ENCODE measurements around the gene KLHL22.

DNA sequence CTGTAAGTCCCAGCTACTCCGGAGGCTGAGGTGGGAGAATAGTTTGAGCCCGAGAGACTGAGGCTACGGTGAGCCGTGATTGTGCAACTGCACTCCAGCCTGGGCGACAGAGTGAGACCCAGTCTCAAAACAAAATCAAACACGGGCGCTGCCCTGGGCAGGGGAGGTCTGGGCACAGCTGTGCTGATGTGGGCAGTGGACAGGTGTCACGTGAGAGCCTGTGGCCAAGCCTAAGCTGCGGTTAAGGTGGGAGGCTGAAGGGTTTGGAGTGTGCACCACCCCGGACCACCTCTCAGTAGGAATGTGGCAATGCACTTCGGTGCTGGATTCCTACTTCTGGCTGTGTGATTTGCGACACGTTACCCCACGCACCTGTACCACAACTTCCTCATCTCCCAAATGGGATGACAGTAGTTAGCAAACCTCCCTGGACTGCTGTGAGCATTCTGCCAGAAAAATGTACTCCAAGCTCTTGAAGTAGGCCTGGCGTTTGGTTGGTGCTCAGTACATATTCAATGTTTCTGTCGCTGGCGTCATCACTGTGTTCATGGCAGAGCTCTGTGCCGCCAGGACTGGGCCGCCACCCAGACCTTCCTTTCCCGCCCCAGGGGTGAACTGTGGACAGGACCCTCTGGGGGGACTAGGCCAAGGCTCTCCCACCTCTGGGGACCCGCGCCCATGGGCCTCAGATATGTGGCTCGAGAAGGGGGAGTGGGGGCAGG lies 102.5 kb downstream of the KLHL22 start:
- TF ChIP-seq, protein P1, sequence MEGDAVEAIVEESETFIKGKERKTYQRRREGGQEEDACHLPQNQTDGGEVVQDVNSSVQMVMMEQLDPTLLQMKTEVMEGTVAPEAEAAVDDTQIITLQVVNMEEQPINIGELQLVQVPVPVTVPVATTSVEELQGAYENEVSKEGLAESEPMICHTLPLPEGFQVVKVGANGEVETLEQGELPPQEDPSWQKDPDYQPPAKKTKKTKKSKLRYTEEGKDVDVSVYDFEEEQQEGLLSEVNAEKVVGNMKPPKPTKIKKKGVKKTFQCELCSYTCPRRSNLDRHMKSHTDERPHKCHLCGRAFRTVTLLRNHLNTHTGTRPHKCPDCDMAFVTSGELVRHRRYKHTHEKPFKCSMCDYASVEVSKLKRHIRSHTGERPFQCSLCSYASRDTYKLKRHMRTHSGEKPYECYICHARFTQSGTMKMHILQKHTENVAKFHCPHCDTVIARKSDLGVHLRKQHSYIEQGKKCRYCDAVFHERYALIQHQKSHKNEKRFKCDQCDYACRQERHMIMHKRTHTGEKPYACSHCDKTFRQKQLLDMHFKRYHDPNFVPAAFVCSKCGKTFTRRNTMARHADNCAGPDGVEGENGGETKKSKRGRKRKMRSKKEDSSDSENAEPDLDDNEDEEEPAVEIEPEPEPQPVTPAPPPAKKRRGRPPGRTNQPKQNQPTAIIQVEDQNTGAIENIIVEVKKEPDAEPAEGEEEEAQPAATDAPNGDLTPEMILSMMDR (IDR thresholded peaks at IDR 0.05): no peak
- TF ChIP-seq ZFX (IDR thresholded peaks at IDR 0.05; ENCODE audit: borderline replicate concordance): no peak
